ENCODE measurements around the gene TCEANC.
A peak's percentile ranks its signal among the peaks of the same experiment; 100 is the strongest.
"Not testable (repeated sequence)": the region's sequence is repeated elsewhere in the genome, so short reads cannot be mapped to it uniquely, and the experiment has no call there.

Gene TCEANC

DNA sequence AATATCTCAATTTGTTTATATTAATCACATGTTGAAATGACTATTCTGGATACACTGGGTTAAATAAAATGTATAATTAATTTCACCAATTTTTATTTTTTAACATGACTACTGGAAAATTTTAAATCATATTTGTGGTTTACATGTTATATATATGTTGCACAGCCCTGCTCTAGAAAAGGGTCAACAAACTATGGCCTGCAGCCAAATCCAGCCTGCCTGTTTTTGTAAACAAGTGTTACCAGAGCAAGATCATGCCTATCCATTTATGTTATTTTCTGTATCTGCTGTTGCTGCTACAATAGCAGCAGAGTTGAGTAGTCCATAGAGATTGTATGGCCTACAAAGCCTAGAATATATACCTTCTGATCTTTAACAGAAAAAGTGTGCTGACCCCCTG, 1.2 kb downstream of the TCEANC start:
- no peak for DNase-seq (ENCODE audit: extremely low read depth in 1 of 2, low read depth in 1 of 2)

DNA sequence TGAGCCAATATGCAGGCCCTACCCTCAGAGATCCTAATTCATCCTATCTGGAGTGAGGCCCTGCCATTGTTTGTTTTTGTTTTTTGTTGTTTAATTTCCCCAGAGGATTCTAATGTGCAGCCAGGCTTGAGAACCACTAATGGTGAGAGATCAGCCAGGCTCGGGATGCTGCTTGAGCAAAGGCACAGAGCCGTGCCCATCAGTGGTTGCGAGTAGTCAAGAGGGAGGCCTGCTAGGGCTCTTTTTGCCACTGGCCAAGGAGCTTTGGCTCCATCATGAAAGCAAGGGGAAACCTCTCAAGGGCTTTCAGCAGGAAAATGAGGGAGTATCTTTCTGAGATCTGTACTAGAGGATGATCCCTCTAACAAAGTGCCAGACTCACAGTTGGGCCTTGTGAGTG, 2.7 kb downstream of the TCEANC start:
- no peak for DNase-seq (ENCODE audit: extremely low read depth in 1 of 2, low read depth in 1 of 2)

- DNase-seq (ENCODE audit: extremely low read depth in 1 of 2, low read depth in 1 of 2) = no peak
Observed at GRCh38 chrX:13658602-13659001, 5.7 kb downstream of the TCEANC start.

- DNase-seq (ENCODE audit: extremely low read depth in 1 of 2, low read depth in 1 of 2) = no peak
Observed at GRCh38 chrX:13659063-13659462, 6.1 kb downstream of the TCEANC start.

- DNase-seq (ENCODE audit: extremely low read depth in 1 of 2, low read depth in 1 of 2) = no peak
Observed at GRCh38 chrX:13661735-13662288, 8.9 kb downstream of the TCEANC start.

GRCh38 chrX:13662355-13662791, 9.4 kb downstream of the TCEANC start:
- DNase-seq (ENCODE audit: extremely low read depth in 1 of 2, low read depth in 1 of 2) = no peak

DNA sequence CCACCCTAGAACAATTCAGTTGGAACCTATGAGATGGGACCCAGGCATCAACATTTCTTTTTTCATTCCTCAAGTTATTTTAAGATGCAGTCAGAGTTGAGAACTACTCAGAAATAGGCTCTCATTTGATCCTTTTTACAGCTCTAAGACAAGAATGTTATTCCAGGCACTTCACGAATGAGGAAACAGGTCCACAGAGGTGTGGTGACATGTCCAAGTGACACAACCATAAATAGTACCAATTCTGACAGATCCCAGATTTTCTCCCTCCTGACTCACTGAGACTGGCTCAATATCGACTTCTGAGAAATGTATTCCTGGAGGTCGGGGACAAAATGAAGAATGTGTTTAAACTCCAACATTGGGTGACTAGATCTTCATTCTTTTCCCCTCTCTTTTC, 11.1 kb downstream of the TCEANC start:
- DNase-seq (ENCODE audit: extremely low read depth in 1 of 2, low read depth in 1 of 2) = no peak

DNA sequence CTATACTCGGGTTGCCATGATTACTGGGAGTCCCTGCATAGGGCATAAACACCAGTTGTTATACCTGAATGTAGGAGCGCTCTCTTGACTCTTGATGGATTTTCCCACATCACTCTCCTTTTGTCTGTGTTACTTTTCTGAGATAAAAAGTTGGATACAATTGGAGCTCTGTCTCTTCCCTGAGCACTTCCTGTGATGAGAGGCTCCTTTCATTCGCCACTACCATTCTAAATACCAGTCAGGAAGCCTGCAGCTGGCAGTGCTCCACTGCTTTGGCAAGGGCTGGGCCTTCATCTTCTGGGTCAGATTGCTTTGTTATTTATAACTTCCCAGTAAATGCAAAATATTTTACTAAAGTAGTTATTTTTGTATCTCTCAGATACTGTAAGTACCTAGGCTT, 13.9 kb downstream of the TCEANC start:
- no peak for DNase-seq (ENCODE audit: extremely low read depth in 1 of 2, low read depth in 1 of 2)

GRCh38 chrX:13667919-13668318, 15.0 kb downstream of the TCEANC start:
- no peak for DNase-seq (ENCODE audit: extremely low read depth in 1 of 2, low read depth in 1 of 2)

GRCh38 chrX:13669246-13669737, 16.4 kb downstream of the TCEANC start:
- peak in 1 of 2 donors; percentile 39 for DNase-seq (ENCODE audit: extremely low read depth in 1 of 2, low read depth in 1 of 2)

DNA sequence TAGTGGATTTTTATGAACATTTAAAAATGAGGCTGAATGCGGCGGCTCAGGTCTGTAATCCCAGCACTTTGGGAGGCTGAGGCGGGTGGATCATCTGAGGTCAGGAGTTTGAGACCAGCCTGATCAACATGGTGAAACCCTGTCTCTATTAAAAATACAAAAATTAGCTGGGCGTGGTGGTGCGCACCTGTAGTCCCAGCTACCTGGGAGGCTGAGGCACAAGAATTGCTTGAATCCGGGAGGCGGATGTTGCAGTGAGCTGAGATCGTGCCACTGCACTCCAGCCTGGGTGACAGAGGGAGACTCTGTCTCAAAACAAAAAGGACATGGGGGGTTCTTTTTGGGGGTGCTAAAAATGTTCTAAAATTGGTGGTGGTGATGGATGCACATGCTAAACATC, 16.8 kb downstream of the TCEANC start:
- DNase-seq (ENCODE audit: extremely low read depth in 1 of 2, low read depth in 1 of 2) = not testable (repeated sequence)

DNA sequence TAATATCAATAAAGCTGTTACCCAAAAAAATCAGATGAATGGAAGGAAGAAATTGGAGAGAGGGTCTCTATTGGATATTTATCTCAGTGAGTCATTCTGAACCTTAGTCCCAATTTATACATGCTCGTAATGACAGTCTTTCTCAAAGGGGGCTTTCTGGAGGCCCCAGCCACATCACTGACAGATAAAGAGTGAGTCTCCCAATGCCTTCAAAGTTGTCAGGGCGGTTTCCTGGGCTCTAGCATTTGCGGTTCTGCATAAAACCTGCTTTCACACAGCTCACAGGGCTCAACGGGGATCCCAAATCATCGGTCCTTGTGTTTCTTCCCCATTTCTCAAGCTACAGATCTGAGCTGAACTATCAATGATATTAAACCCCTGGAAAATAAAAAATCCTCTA, 17.3 kb downstream of the TCEANC start:
- DNase-seq (ENCODE audit: extremely low read depth in 1 of 2, low read depth in 1 of 2) = no peak

DNA sequence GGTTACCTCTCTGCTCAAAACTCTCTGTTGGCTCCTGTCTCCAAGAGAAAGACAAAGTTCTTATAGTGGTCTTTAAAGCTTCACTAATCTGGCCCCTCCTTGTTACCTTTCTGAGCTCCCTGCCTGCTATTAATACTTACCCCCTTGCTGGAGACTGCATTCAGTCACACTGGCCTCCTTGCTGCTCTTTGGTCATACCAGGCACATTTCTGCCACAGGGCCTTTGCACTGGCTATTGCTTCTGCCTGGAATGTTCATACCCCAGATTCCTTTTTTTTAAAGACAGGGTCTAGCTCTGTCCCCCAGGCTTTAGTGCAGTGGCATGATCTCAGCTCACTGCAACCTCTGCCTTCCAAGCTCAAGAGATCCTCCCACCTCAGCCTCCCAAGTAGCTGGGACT, 20.1 kb downstream of the TCEANC start:
- DNase-seq (ENCODE audit: extremely low read depth in 1 of 2, low read depth in 1 of 2) = no peak

DNA sequence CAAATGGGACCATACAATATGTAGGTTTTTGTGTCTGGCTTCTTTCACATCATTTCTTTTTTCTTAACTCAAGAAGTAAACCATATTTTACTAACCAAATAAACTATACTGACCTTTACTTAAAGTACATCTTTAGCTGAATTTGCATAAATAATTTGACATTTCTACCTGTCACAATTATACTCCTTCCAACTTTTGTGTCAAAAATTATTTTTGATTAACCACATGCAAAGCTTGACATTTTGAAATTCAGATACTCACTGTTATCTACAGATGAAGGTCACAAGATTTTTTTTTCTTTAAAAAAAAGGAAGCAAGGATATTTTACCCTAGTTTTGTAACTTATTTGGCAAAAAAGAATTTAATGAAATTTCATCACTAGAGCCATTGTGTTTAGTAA, 23.9 kb downstream of the TCEANC start:
- DNase-seq (ENCODE audit: extremely low read depth in 1 of 2, low read depth in 1 of 2) = no peak

DNA sequence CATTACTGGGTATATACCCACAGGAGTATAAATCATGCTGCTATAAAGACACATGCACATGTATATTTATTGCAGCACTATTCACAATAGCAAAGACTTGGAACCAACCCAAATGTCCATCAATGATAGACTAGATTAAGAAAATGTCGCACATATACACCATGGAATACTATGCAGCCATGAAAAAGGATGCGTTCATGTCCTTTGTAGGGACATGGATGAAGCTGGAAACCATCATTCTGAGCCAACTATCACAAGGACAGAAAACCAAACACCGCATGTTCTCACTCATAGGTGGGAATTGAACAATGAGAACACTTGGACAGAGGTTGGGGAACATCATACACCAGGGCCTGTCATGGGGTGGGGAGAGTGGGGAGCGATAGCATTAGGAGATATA, 26.8 kb downstream of the TCEANC start:
- DNase-seq (ENCODE audit: extremely low read depth in 1 of 2, low read depth in 1 of 2) = not testable (repeated sequence)

- no peak for DNase-seq (ENCODE audit: extremely low read depth in 1 of 2, low read depth in 1 of 2)
Observed at GRCh38 chrX:13681595-13681994, 28.7 kb downstream of the TCEANC start.

DNA sequence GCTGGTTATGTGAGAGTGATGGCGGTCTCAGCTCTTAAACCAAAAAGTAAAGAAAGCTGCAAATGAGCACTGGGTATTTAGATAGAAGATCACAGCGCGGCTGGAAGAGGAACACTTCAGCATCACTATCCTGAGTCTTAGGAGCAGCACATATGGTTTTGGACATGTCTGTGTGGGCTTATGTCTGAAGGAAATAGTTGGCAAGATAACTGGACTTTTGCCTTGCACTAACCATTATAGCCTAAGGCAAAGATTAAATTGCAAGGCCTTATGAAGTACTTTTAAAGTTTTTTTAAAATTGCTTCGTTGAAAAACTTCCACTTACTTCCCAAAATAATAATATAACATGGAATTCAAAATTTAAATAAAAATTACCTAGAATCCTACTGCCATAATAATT, 31.4 kb downstream of the TCEANC start:
- DNase-seq (ENCODE audit: extremely low read depth in 1 of 2, low read depth in 1 of 2) = no peak

- no peak for DNase-seq (ENCODE audit: extremely low read depth in 1 of 2, low read depth in 1 of 2)
Observed at GRCh38 chrX:13685126-13685763, 32.3 kb downstream of the TCEANC start.

- no peak for DNase-seq (ENCODE audit: extremely low read depth in 1 of 2, low read depth in 1 of 2)
Observed at GRCh38 chrX:13687203-13687602, 34.3 kb downstream of the TCEANC start.

GRCh38 chrX:13688384-13688957, 35.5 kb downstream of the TCEANC start:
- no peak for DNase-seq (ENCODE audit: extremely low read depth in 1 of 2, low read depth in 1 of 2)

DNA sequence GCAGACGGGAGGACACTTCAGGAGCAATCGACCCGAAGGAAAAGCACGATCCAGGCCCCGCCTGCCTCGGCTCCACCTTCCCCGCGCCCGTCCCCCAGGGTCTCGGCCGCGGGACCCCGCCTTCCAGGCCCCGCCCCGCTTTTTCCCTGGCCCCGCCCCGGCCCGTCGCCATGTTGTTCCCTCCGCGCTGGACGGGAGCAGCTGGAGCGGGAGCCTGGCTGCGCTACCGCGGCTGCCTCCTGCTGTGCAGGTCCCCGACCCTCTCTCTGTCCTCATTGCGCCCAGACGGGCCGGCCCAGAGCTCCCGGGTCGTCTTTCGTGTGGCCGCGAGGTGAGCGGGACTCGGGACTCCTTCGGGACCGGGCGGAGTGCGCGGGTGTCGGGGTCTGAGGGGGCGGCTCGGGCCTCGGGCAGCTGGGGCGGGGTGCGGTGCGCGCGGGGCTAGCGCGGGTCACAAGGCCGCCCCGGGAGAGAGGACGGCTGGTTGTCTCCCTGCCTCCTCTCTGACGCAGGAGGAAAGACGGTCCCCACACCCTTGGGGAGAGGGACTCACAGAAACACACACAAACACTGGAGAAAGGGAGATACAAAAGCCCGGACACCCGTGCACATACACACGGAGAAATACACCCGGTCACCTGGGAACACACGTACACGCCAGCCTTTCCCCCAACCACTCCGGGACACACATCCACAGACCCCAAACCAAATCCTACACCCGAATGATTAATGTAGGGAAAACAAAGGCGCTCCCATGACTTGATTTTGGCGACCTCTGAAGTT, 36.2 kb downstream of the TCEANC start, which contains the start of gene RAB9A:
TSS of gene RAB9A (plus strand) at position 171 of the 783 bp plus-strand sequence. CDS start 19,619 bp downstream, outside the sequence.
- peak; percentile 69 to 70 for DNase-seq (ENCODE audit: extremely low read depth in 1 of 2, low read depth in 1 of 2)

All from stimulated activated CD8-positive, alpha-beta memory T cell treated with anti-CD3 and anti-CD28 coated beads, Interleukin-7, amount 100 ng/mL, for 48 hours (primary cell).